Activated naive CD8-positive, alpha-beta T cell treated with anti-CD3 and anti-CD28 coated beads, Interleukin-2, amount 50 U/mL, for 16 hours (primary cell): ENCODE measurements around the gene ARHGDIG.
"Not testable (repeated sequence)": the region's sequence is repeated elsewhere in the genome, so short reads cannot be mapped to it uniquely, and the experiment has no call there.

Source experiments
- DNase-seq: peaks from one replicate; pipeline ENCODE4 v3.0.0-alpha.2; 2020; ENCODE audit warnings: low read depth, low spot score

Gene ARHGDIG

GRCh38 chr16:263944-264343 is 16.4 kb upstream of the ARHGDIG start:
- no peak for DNase-seq

GRCh38 chr16:264440-264951 is 15.9 kb upstream of the ARHGDIG start:
- DNase-seq: no peak

GRCh38 chr16:265002-265529 is 15.3 kb upstream of the ARHGDIG start:
- DNase-seq: no peak

GRCh38 chr16:265711-266110 is 14.7 kb upstream of the ARHGDIG start:
- DNase-seq: no peak

GRCh38 chr16:266258-267164 is 13.9 kb upstream of the ARHGDIG start:
- no peak for DNase-seq

- DNase-seq: not testable (repeated sequence)
Observed at GRCh38 chr16:267562-267961, 12.8 kb upstream of the ARHGDIG start.

- no peak for DNase-seq
Observed at GRCh38 chr16:268141-269053, 12.0 kb upstream of the ARHGDIG start.

- no peak for DNase-seq
Observed at GRCh38 chr16:269061-269796, 11.2 kb upstream of the ARHGDIG start.

GRCh38 chr16:270381-271255 is 9.8 kb upstream of the ARHGDIG start:
- DNase-seq: no peak

- no peak for DNase-seq
Observed at GRCh38 chr16:272633-273546, 7.5 kb upstream of the ARHGDIG start.

- DNase-seq: no peak
Observed at GRCh38 chr16:273547-274421, 6.6 kb upstream of the ARHGDIG start.

GRCh38 chr16:275041-275641 is 5.2 kb upstream of the ARHGDIG start:
- DNase-seq: no peak

- DNase-seq: no peak
Observed at GRCh38 chr16:275786-276232, 4.6 kb upstream of the ARHGDIG start, which contains the start of gene RGS11. Gene RGS11, minus strand, starts transcription at chr16:275944. Its CDS starts 33 bp downstream, at chr16:275911.

- no peak for DNase-seq
Observed at GRCh38 chr16:276426-277077, 3.8 kb upstream of the ARHGDIG start.

GRCh38 chr16:278863-279366 is 1.5 kb upstream of the ARHGDIG start:
- DNase-seq: no peak

- DNase-seq: no peak
Observed at GRCh38 chr16:279531-279930, 860 bp upstream of the ARHGDIG start.

- DNase-seq: no peak
Observed at GRCh38 chr16:280005-280460, 358 bp upstream of the ARHGDIG start.
